Activated CD4-positive, alpha-beta T cell treated with anti-CD3 and anti-CD28 coated beads for 36 hours (primary cell): Measurements from ENCODE around the gene PAX9. TPM values are rescaled to one million over a fixed set of nuclear protein-coding genes. Genes with fewer than 3 reads are reported as not detected.

ENCODE experiments used
- ATAC-seq: fragments of 200-7000 bp; cut with Tn5 transposase; one replicate; pipeline ENCODE4 v1.10.0; 2021; ENCODE audit warnings: mild to moderate bottlenecking, moderate library complexity
- CTCF ChIA-PET: fragments of 350-600 bp; sonication (Branson Sonifier 250); formaldehyde crosslinking; loops from one replicate; lab custom pipeline; 2021; ENCODE audit warnings: antibody characterized with exemption; lab: Charles Lee
- POLR2A ChIA-PET: fragments of 350-600 bp; sonication (Branson Sonifier 250); formaldehyde crosslinking; loops from one replicate; lab custom pipeline; 2021; ENCODE audit warnings: antibody characterized with exemption, inconsistent platforms; lab: Charles Lee
- DNase-seq: peaks from one replicate; pipeline ENCODE4 v3.0.0-alpha.2; 2020
- H3K27ac Mint-ChIP-seq: one replicate; pipeline ENCODE4 v1.8.0; 2021; ENCODE audit warnings: mixed read lengths
- H3K27me3 Mint-ChIP-seq: one replicate; pipeline ENCODE4 v1.8.0; 2021; ENCODE audit warnings: mixed read lengths
- H3K36me3 Mint-ChIP-seq: one replicate; pipeline ENCODE4 v1.8.0; 2021; ENCODE audit warnings: low read depth, mixed read lengths
- H3K4me1 Mint-ChIP-seq: one replicate; pipeline ENCODE4 v1.8.0; 2021; ENCODE audit warnings: mixed read lengths
- H3K4me3 Mint-ChIP-seq: one replicate; pipeline ENCODE4 v1.8.0; 2021; ENCODE audit warnings: mild to moderate bottlenecking, moderate library complexity, mixed read lengths
- H3K9me3 Mint-ChIP-seq: one replicate; pipeline ENCODE4 v1.8.0; 2021; ENCODE audit warnings: low read depth, mixed read lengths
- intact Hi-C, 2 experiments: fragments of 100-400 bp; cut with DNase I in 1 of 2; cut with micrococcal nuclease in 1 of 2; formaldehyde crosslinking; loops; one replicate each; pipeline versions ENCODE4 v1.14.2 to v1.15.1; 2022 to 2024; cut with DNase I, micrococcal nuclease
- total RNA-seq, 2 experiments: library from RNA; stranded (reverse); gene quantifications; one replicate each; pipeline ENCODE4 v1.2.3, GENCODE V29; 2021

PAX9 gene
- total RNA-seq, 2 experiments from 2014 or later: not detected

DNA sequence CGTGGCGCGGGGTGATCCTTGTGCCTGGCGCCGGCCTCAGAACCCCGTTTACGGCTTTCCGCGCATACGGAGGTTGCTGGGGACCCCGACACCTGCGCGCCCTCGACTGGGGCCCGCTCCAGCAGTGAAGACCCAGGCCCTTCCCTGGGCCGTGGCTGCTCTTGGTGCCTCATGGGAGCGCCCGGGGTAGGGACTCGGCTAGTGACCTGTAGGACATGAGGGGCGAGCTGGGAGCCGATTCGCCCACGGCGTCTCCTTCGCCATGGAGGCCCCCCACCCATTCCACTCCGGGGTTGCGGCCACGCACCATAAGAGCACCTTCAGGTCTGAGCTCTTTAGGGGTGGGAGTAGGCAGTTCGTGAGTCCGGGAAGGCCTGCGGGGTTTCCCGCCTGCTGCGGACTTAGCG lies 14.2 kb upstream of the PAX9 start:
- Mint-ChIP-seq H3K4me1 (no peaks in the 10 kb centered on the region), H3K4me3 (no peak overlapping the region), H3K27ac (no peak overlapping the region), H3K9me3 (no peaks in the 10 kb centered on the region), H3K36me3 (no peaks in the 10 kb centered on the region), H3K27me3 (peaks cover 45% of the 10 kb centered on the region)
- ATAC-seq: no peak
- DNase-seq: no peak
- intact Hi-C loops: loop anchor here in 1 of 2 experiments (5.0 kb wide), 1 partner anchor 60 kb away; no protein-coding TSS in a partner anchor
- CTCF ChIA-PET: interaction anchor here (1.5 kb wide), 1 partner anchor 58 kb away, joined by 3 read pairs; no protein-coding TSS in a partner anchor
- POLR2A ChIA-PET: interaction anchor here (0.7 kb wide), 1 partner anchor 73 kb away, joined by 3 read pairs; no protein-coding TSS in a partner anchor

- ATAC-seq (no peak), DNase-seq (peak; percentile 19)
- Mint-ChIP-seq H3K27ac (no peak overlapping the region), H3K9me3 (no peaks in the 10 kb centered on the region), H3K4me1 (no peaks in the 10 kb centered on the region), H3K36me3 (no peaks in the 10 kb centered on the region), H3K27me3 (peaks cover 50% of the 10 kb centered on the region), H3K4me3 (no peak overlapping the region)
- POLR2A ChIA-PET: interaction anchor here (0.7 kb wide), 1 partner anchor 74 kb away, joined by 3 read pairs; no protein-coding TSS in a partner anchor
- CTCF ChIA-PET: interaction anchor here (0.6 to 1.5 kb wide), 2 partner anchors 59 to 100 kb away, joined by 3 read pairs; no protein-coding TSS in a partner anchor
- intact Hi-C loops: loop anchor here in 1 of 2 experiments (1.0 to 5.0 kb wide), 2 partner anchors 61 to 294 kb away; no protein-coding TSS in a partner anchor
Measured at GRCh38 chr14:36647824-36648753, 13.6 kb upstream of the PAX9 start.

- ATAC-seq (no peak), DNase-seq (no peak)
- H3K4me3 Mint-ChIP-seq: no peak overlapping the region
- CTCF ChIA-PET: interaction anchor here (0.6 to 1.2 kb wide), 4 partner anchors 10 to 650 kb away, joined by 3 to 4 read pairs (median 3); no protein-coding TSS in a partner anchor
- intact Hi-C loops: loop anchor here in 1 of 2 experiments (5.0 kb wide), 1 partner anchor 63 kb away; no protein-coding TSS in a partner anchor
- peaks cover 4% of the 10 kb centered on the region for H3K4me1 Mint-ChIP-seq
- H3K36me3 Mint-ChIP-seq: no peaks in the 10 kb centered on the region
- POLR2A ChIA-PET: no interaction called here
- peaks cover 63% of the 10 kb centered on the region for H3K27me3 Mint-ChIP-seq
- no peaks in the 10 kb centered on the region for H3K9me3 Mint-ChIP-seq
- no peak overlapping the region for H3K27ac Mint-ChIP-seq
Measured at GRCh38 chr14:36649872-36650650, 11.6 kb upstream of the PAX9 start.

DNA sequence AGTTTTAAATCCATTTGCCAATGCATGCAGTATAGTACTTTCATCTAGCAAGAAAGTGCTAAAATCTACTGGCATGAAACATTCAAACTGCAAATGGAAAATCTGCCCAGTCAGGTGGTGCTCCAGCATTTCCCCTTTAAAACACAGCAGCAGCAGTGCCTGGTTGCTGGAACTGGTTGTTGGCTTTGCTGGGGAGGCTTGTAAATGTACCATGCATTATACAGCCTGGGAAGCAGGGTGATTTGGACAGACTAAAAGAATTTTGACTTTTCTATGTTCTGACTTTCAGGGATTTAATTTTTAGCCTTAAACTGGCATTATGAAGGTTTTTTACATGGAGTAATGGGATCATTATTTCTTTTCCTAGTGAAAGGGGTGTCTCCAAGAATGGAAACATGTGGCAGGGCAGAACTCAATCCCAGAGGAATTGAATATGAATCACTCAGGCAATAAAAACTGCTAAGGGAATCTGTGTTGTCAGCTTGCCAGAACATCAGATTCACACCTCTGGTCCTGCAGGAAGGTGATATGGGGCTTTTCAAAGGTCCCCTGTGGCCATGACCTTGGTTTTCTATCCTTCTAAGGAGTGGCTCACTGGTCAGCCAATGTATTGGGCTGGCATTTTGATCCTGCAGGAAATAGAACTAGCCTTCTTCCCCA lies 9.0 kb upstream of the PAX9 start:
- Mint-ChIP-seq H3K9me3 (no peaks in the 10 kb centered on the region), H3K36me3 (no peaks in the 10 kb centered on the region), H3K4me1 (peaks cover 19% of the 10 kb centered on the region), H3K27me3 (peaks cover 75% of the 10 kb centered on the region), H3K27ac (no peak overlapping the region), H3K4me3 (no peak overlapping the region)
- ChIA-PET POLR2A (no interaction called here), CTCF (no interaction called here)
- intact Hi-C loops: no loop called here
- DNase-seq (no peak), ATAC-seq (no peak)

DNA sequence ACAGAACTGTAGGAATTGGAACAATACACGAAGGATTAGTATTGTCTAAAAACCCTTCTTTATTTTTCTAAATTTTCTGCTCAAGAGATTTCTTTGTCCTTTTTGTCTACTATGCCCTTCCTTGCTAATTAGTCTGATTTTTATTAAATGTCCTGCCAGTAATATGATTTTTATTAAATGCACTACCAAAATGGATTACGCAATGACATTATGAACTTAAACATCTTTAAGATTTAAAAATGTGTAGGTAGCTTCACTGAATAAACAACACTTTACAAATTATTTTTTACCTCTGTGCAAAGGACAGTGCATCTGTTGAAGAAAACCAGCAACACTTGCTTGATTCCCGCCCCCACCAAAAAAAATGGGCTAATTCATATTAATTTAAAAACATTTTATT lies 8.2 kb upstream of the PAX9 start:
- intact Hi-C loops: no loop called here
- DNase-seq (no peak), ATAC-seq (no peak)
- POLR2A ChIA-PET: no interaction called here
- no peak overlapping the region for H3K27ac Mint-ChIP-seq
- no peak overlapping the region for H3K4me3 Mint-ChIP-seq
- CTCF ChIA-PET: no interaction called here
- peaks cover 73% of the 10 kb centered on the region for H3K27me3 Mint-ChIP-seq
- H3K4me1 Mint-ChIP-seq: peaks cover 19% of the 10 kb centered on the region
- no peaks in the 10 kb centered on the region for H3K9me3 Mint-ChIP-seq
- H3K36me3 Mint-ChIP-seq: no peaks in the 10 kb centered on the region

DNA sequence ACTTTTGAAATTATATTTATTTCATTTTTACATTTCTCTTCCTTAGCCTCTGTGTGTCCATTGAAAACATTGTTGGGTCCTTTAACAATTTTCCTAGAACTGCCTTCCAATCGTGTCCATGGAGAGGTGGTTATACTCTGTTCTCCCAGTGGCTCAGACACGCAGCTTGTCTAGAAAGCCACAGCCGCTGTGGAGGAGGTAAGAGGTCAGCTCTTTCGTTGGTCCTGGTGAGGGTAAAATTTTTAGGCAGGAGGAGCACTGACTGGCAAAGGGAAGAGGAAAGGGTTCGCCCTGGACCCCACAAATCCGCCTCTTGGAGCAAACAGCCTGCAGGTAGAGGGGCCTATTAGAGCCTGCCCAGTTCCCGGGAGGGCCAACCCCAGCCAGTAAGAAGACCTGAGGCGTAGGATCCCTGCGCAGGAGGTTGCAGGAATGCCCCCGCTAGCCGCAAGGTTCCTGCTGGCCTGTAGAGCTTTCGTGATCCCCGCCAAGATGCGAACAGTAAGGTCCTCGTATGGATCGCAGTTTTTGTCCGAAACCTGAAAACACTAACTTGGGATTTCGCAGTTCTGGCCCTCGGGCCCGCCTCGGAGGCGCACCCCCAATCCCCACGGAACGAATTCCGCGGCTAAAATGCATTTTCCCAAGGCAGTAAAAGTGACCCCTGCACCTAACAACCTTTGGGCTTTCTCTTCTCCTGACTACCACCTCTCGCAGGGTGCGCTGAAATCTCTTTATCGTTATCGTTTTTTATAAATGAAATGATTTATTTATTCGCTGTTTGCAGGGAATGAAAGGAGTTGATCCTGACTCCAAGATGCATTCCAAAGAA lies 7.5 kb upstream of the PAX9 start:
- DNase-seq: no peak
- H3K36me3 Mint-ChIP-seq: no peaks in the 10 kb centered on the region
- CTCF ChIA-PET: no interaction called here
- H3K27me3 Mint-ChIP-seq: peaks cover 73% of the 10 kb centered on the region
- intact Hi-C loops: no loop called here
- POLR2A ChIA-PET: no interaction called here
- peaks cover 22% of the 10 kb centered on the region for H3K4me1 Mint-ChIP-seq
- H3K27ac Mint-ChIP-seq: no peak overlapping the region
- no peak overlapping the region for H3K4me3 Mint-ChIP-seq
- ATAC-seq: no peak
- no peaks in the 10 kb centered on the region for H3K9me3 Mint-ChIP-seq

DNA sequence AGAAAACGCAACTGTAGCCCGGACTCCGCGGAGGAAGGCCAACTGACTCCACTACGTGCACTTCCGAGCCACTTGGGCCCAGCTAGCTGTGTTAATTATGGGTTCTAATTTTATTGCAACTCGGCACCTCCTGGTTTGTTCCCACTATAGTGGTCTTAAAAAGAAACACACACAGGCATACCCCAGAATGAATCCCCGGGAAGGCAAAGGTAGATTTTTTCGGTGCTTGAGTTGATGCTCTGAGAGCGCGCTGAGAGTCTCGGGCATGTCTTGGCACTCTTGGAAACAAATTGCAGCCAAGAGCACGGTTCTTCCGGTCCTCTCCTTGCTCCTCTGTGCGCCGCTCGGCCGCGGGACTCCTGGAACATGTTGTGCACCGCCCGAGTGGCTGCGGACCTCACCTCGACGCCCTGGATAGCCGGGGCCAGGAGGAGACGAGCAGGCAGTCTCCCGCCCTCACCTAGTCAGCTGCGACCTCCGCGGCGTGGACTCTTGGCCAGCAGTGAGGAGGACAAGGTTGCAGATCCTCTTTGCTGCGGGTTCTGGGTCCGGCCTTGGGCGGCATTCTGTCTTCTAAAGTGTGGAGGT lies 6.8 kb upstream of the PAX9 start:
- POLR2A ChIA-PET: no interaction called here
- intact Hi-C loops: loop anchor here in 1 of 2 experiments (1.0 to 5.0 kb wide), 2 partner anchors 131 to 287 kb away; no protein-coding TSS in a partner anchor
- DNase-seq (peak; percentile 7), ATAC-seq (no peak)
- CTCF ChIA-PET: interaction anchor here (1.0 kb wide), 1 partner anchor 67 kb away, joined by 5 read pairs; no protein-coding TSS in a partner anchor
- no peak overlapping the region for H3K4me3 Mint-ChIP-seq
- H3K27ac Mint-ChIP-seq: no peak overlapping the region
- H3K4me1 Mint-ChIP-seq: peaks cover 23% of the 10 kb centered on the region
- peaks cover 75% of the 10 kb centered on the region for H3K27me3 Mint-ChIP-seq
- no peaks in the 10 kb centered on the region for H3K9me3 Mint-ChIP-seq
- no peaks in the 10 kb centered on the region for H3K36me3 Mint-ChIP-seq

- DNase-seq: no peak
- no peaks in the 10 kb centered on the region for H3K9me3 Mint-ChIP-seq
- ChIA-PET POLR2A (no interaction called here), CTCF (interaction anchor here (0.7 to 1.0 kb wide), 2 partner anchors 15 to 68 kb away, joined by 3 to 5 read pairs; no protein-coding TSS in a partner anchor)
- intact Hi-C loops: loop anchor here in 1 of 2 experiments (1.0 to 5.0 kb wide), 2 partner anchors 131 to 287 kb away; no protein-coding TSS in a partner anchor
- H3K4me1 Mint-ChIP-seq: peaks cover 23% of the 10 kb centered on the region
- no peaks in the 10 kb centered on the region for H3K36me3 Mint-ChIP-seq
- no peak overlapping the region for H3K27ac Mint-ChIP-seq
- H3K4me3 Mint-ChIP-seq: no peak overlapping the region
- H3K27me3 Mint-ChIP-seq: peaks cover 75% of the 10 kb centered on the region
- no peak for ATAC-seq
Measured at GRCh38 chr14:36655571-36655962, 6.1 kb upstream of the PAX9 start.

- Mint-ChIP-seq H3K4me3 (no peak overlapping the region), H3K4me1 (peaks cover 26% of the 10 kb centered on the region)
Measured at GRCh38 chr14:36655963-36656686, 5.5 kb upstream of the PAX9 start.

More at GRCh38 chr14:36655963-36656686, 5.5 kb upstream of the PAX9 start:
- CTCF ChIA-PET: interaction anchor here (0.6 to 1.7 kb wide), 6 partner anchors 10 to 131 kb away, joined by 3 to 9 read pairs (median 3); no protein-coding TSS in a partner anchor
- POLR2A ChIA-PET: no interaction called here
- ATAC-seq: peak; percentile 58
- Mint-ChIP-seq H3K36me3 (no peaks in the 10 kb centered on the region), H3K27ac (no peak overlapping the region), H3K27me3 (peaks cover 80% of the 10 kb centered on the region), H3K9me3 (no peaks in the 10 kb centered on the region)
- peak; percentile 69 for DNase-seq
- intact Hi-C loops: loop anchor here (1.0 to 5.0 kb wide), 6 partner anchors 73 to 937 kb away; partner anchors contain the start of gene NKX2-8 (in 1 of the 2)
